Esophagus muscularis mucosa (tissue), 4 donors: ENCODE data around the gene CCDC159. TPM values are rescaled to one million over a fixed set of nuclear protein-coding genes. Genes with fewer than 3 reads are reported as not detected.
"Not testable (repeated sequence)": the region's sequence is repeated elsewhere in the genome, so short reads cannot be mapped to it uniquely, and the experiment has no call there.

Source experiments
- DNase-seq: peaks from one replicate; pipeline ENCODE4 v3.0.0-alpha.2; 2017; ENCODE audit errors: extremely low spot score
- H3K27ac ChIP-seq, 4 donors: fragments of 200-600 bp; sonication (generic); replicated peaks in 1 of 4; 1 replicate in 3 of 4; 2 replicates in 1 of 4; pipeline ENCODE4 v1.5.1; 2016 to 2019; ENCODE audit warnings: mild to moderate bottlenecking in 1 of 4
- H3K27me3 ChIP-seq, 4 donors: fragments of 200-600 bp; sonication (generic); one replicate each; pipeline versions ENCODE4 v1.5.1 to v1.6.0; 2016 to 2019
- H3K36me3 ChIP-seq, 4 donors: fragments of 200-600 bp; sonication (generic); one replicate each; pipeline ENCODE4 v1.5.1; 2016 to 2019
- H3K4me1 ChIP-seq, 4 donors: fragments of 200-600 bp; sonication (generic); one replicate each; pipeline ENCODE4 v1.5.1; 2016 to 2019
- H3K4me3 ChIP-seq, 4 donors: fragments of 200-600 bp; sonication (generic); 1 replicate in 2 of 4; 2 replicates in 2 of 4; pipeline ENCODE4 v1.5.1; 2016 to 2019; ENCODE audit warnings: mild to moderate bottlenecking in 4 of 4, moderate library complexity in 1 of 4
- H3K9me3 ChIP-seq, 4 donors: fragments of 200-600 bp; sonication (generic); 1 replicate in 3 of 4; 2 replicates in 1 of 4; pipeline ENCODE4 v1.5.1; 2016 to 2019
- CTCF ChIP-seq, 3 experiments: fragments of 200-600 bp in 2 of 3; fragments of 450-650 bp in 1 of 3; sonication (generic) in 2 of 3; IDR thresholded peaks; one replicate each; pipeline ENCODE4 v1.5.1; 2017 to 2019; ENCODE audit warnings: antibody characterized with exemption in 3 of 3, mild to moderate bottlenecking in 2 of 3, moderate library complexity in 1 of 3
- EP300 ChIP-seq: sonication (generic); formaldehyde crosslinking; IDR thresholded peaks from one replicate; pipeline ENCODE4 v1.6.1; 2017; ENCODE audit warnings: antibody characterized with exemption
- POLR2A ChIP-seq: fragments of 450-650 bp; IDR thresholded peaks from one replicate; pipeline ENCODE4 v1.6.1; 2017; ENCODE audit warnings: antibody characterized with exemption, moderate library complexity, mild to moderate bottlenecking, low read depth
- POLR2AphosphoS5 ChIP-seq, 2 donors: sonication (generic); formaldehyde crosslinking; IDR thresholded peaks; one replicate each; pipeline ENCODE4 v1.6.1; 2017; ENCODE audit warnings: antibody characterized with exemption in 2 of 2
- WGBS: methylation state at CpG from one replicate; pipeline ENCODE4 v1.1.5; 2018; 5-methylcytosine and 5-hydroxymethylcytosine counted together
- intact Hi-C: fragments of 100-400 bp; cut with DNase I; formaldehyde crosslinking; loops from one replicate; pipeline ENCODE4 v1.15.1; 2023
- total RNA-seq, 4 donors: library from RNA; depleted of rRNA; stranded (reverse); fragments of >200 nt; gene quantifications; one replicate each; pipeline versions ENCODE4 v1.1.0 to v1.2.1, GENCODE V29; 2016

CCDC159 gene
- total RNA-seq, 4 donors from 2014 or later: 8.3 to 17.6 (median 13.8) TPM

- no peaks in the 10 kb centered on the region for H3K9me3 ChIP-seq
- TF ChIP-seq EP300 (no peak), CTCF (IDR thresholded peaks at IDR 0.05) (no peak), POLR2AphosphoS5 (IDR thresholded peaks at IDR 0.05) (no peak), POLR2A (no peak)
- H3K4me3 ChIP-seq: no peak overlapping the region
- no peaks in the 10 kb centered on the region for H3K36me3 ChIP-seq
- whole genome bisulfite sequencing: 76% methylated on average over 8 of the region's 9 CpGs
- DNase-seq: no peak
- H3K27me3 ChIP-seq: peaks cover 0 to 15% (median 0%) of the 10 kb centered on the region in 4 donors
- H3K27ac ChIP-seq: no peak overlapping the region
- H3K4me1 ChIP-seq: no peaks in the 10 kb centered on the region
- intact Hi-C loops: no loop called here
Observed at GRCh38 chr19:11306337-11306736, 40.0 kb upstream of the CCDC159 start.

GRCh38 chr19:11320278-11320995 lies 25.9 kb upstream of the CCDC159 start:
- WGBS: 77% methylated on average over 8 of the region's 9 CpGs
- H3K4me3 ChIP-seq, H3K27me3 ChIP-seq, H3K9me3 ChIP-seq, intact Hi-C loops, H3K36me3 ChIP-seq, DNase-seq, H3K27ac ChIP-seq: not testable (repeated sequence)
- peaks cover 18 to 40% (median 36%) of the 10 kb centered on the region in 4 donors for H3K4me1 ChIP-seq

- DNase-seq: no peak
- H3K4me3 ChIP-seq: no peak overlapping the region
- H3K27me3 ChIP-seq: no peaks in the 10 kb centered on the region
- H3K9me3 ChIP-seq: no peaks in the 10 kb centered on the region
- intact Hi-C loops: no loop called here
- no peak overlapping the region for H3K27ac ChIP-seq
- H3K36me3 ChIP-seq: peaks cover 0 to 17% (median 13%) of the 10 kb centered on the region in 4 donors
- TF ChIP-seq POLR2AphosphoS5 (IDR thresholded peaks at IDR 0.05) (no peak), POLR2A (no peak), EP300 (no peak), CTCF (IDR thresholded peaks at IDR 0.05) (no peak)
- 74% methylated on average over 14 of the region's 14 CpGs for WGBS
- peaks cover 18 to 40% (median 36%) of the 10 kb centered on the region in 4 donors for H3K4me1 ChIP-seq
Observed at GRCh38 chr19:11321191-11322126, 24.9 kb upstream of the CCDC159 start.

GRCh38 chr19:11322269-11323024 lies 23.9 kb upstream of the CCDC159 start:
- H3K36me3 ChIP-seq: peaks cover 4 to 27% (median 22%) of the 10 kb centered on the region in 4 donors
- TF ChIP-seq POLR2AphosphoS5 (IDR thresholded peaks at IDR 0.05): no peak
- peaks cover 18 to 40% (median 36%) of the 10 kb centered on the region in 4 donors for H3K4me1 ChIP-seq
- no peaks in the 10 kb centered on the region for H3K27me3 ChIP-seq
- no peaks in the 10 kb centered on the region for H3K9me3 ChIP-seq
- intact Hi-C loops: no loop called here
- no peak overlapping the region for H3K4me3 ChIP-seq
- 52% methylated on average over 7 of the region's 7 CpGs for WGBS
- H3K27ac ChIP-seq: peak overlapping the region; percentile 1 to 81 (median 24)
- DNase-seq: no peak

- Histone ChIP-seq H3K27me3 (no peaks in the 10 kb centered on the region), H3K27ac (peak overlapping the region; percentile 78 to 81 (median 81)), H3K4me1 (peaks cover 18 to 40% (median 36%) of the 10 kb centered on the region in 4 donors), H3K36me3 (peaks cover 4 to 39% (median 34%) of the 10 kb centered on the region in 4 donors), H3K4me3 (no peak overlapping the region), H3K9me3 (no peaks in the 10 kb centered on the region)
- no peak for TF ChIP-seq CTCF (IDR thresholded peaks at IDR 0.05)
- no peak for TF ChIP-seq EP300
- TF ChIP-seq POLR2AphosphoS5 (IDR thresholded peaks at IDR 0.05): no peak
- TF ChIP-seq POLR2A: no peak
- no peak for DNase-seq
- 75% methylated on average over 5 of the region's 5 CpGs for WGBS
- intact Hi-C loops: no loop called here
Observed at GRCh38 chr19:11323601-11324078, 22.7 kb upstream of the CCDC159 start.
